ENCODE measurements around the gene RCSD1. TPM values are rescaled to one million over a fixed set of nuclear protein-coding genes. Genes with fewer than 3 reads are reported as not detected.
A peak's percentile ranks its signal among the peaks of the same experiment; 100 is the strongest.

The RCSD1 gene
- total RNA-seq, 2 donors from 2014 or later, result 11.1 to 11.9 TPM

DNA sequence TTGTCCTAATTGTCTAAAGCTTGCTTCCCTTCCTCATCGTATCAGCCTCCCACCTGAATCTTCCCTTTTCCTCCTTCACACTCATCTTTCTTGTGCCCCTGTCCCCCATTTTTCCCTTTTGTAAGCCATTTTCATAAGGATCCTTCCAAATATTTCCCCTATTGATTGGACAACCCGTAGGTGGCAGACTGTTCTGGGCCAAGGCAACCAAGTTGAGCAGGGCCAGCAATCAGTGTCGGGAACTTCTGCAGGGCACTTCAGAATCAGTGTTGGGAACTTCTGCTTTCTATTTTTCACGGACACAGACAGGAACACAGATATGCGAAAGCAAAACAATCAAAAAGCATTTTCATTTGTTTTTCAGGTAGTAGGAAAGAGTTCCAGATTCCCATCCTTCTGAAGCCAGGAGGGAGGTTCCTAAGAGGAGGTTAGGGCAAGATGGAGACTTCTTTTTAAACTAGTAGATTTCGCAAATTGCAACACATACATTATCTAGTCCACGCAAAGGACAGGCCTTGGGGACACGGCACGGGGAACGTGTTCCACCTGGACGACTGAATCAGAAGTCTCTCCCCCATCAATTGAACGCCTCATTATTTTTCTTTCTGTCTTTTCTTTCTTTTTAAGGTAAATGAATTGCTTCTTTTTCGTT lies 91.1 kb downstream of the RCSD1 start:
- peak overlapping the region; percentile 94 for H3K4me3 ChIP-seq
- no peaks in the 10 kb centered on the region for H3K9me3 ChIP-seq
- DNase-seq (ENCODE audit: low spot score), result no peak
- ATAC-seq (ENCODE audit: insufficient number of reproducible peaks, low FRiP score, low read depth), result no peak
- no peaks in the 10 kb centered on the region for H3K36me3 ChIP-seq
- TF ChIP-seq, protein P1, sequence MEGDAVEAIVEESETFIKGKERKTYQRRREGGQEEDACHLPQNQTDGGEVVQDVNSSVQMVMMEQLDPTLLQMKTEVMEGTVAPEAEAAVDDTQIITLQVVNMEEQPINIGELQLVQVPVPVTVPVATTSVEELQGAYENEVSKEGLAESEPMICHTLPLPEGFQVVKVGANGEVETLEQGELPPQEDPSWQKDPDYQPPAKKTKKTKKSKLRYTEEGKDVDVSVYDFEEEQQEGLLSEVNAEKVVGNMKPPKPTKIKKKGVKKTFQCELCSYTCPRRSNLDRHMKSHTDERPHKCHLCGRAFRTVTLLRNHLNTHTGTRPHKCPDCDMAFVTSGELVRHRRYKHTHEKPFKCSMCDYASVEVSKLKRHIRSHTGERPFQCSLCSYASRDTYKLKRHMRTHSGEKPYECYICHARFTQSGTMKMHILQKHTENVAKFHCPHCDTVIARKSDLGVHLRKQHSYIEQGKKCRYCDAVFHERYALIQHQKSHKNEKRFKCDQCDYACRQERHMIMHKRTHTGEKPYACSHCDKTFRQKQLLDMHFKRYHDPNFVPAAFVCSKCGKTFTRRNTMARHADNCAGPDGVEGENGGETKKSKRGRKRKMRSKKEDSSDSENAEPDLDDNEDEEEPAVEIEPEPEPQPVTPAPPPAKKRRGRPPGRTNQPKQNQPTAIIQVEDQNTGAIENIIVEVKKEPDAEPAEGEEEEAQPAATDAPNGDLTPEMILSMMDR (IDR thresholded peaks at IDR 0.05), result no peak
- peak overlapping the region; percentile 90 to 91 for H3K27ac ChIP-seq
- H3K27me3 ChIP-seq (replicated peaks; ENCODE audit: insufficient read depth), result no peaks in the 10 kb centered on the region
- peaks cover 16 to 37% of the 10 kb centered on the region in 2 donors for H3K4me1 ChIP-seq (ENCODE audit: control insufficient read depth in 1 of 2, low read depth in 2 of 2)

DNA sequence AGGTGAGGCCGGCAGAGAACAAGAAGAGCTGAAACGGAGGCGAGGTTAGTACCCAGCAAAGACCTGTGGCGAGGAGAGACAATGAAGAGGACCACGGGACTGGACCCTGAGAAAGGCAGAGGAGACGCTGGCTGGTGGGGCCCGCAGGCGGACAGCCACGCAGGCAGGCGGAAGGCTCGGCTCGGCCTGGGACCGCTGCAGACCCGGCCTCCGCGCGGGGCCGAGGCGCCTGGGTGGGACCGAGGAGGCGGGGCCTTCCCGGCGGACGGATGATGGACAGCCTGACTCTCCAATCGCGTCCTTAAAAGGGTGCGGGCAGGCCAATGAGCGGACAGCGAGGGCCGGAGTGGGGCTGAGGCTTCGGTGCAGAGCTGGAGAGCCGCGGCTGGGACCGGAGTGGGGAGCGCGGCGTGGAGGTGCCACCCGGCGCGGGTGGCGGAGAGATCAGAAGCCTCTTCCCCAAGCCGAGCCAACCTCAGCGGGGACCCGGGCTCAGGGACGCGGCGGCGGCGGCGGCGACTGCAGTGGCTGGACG lies 91.7 kb downstream of the RCSD1 start, which contains the start of gene MPZL1:
Gene MPZL1 (plus strand): TSS at position 366 of the 535 bp plus-strand sequence. CDS start 170 bp downstream, outside the sequence.
- ATAC-seq (ENCODE audit: insufficient number of reproducible peaks, low FRiP score, low read depth) (peak; percentile 91), DNase-seq (ENCODE audit: low spot score) (peak; percentile 83)
- Histone ChIP-seq H3K9me3 (no peaks in the 10 kb centered on the region), H3K36me3 (no peaks in the 10 kb centered on the region), H3K4me1 (ENCODE audit: control insufficient read depth in 1 of 2, low read depth in 2 of 2) (peaks cover 22 to 41% of the 10 kb centered on the region in 2 donors), H3K4me3 (peak within 1 kb of the TSS; percentile 94), H3K27ac (peak within 1 kb of the TSS; percentile 90 to 91), H3K27me3 (replicated peaks; ENCODE audit: insufficient read depth) (no peaks in the 10 kb centered on the region)
- TF ChIP-seq, protein P1 (IDR thresholded peaks at IDR 0.05), result no peak

DNA sequence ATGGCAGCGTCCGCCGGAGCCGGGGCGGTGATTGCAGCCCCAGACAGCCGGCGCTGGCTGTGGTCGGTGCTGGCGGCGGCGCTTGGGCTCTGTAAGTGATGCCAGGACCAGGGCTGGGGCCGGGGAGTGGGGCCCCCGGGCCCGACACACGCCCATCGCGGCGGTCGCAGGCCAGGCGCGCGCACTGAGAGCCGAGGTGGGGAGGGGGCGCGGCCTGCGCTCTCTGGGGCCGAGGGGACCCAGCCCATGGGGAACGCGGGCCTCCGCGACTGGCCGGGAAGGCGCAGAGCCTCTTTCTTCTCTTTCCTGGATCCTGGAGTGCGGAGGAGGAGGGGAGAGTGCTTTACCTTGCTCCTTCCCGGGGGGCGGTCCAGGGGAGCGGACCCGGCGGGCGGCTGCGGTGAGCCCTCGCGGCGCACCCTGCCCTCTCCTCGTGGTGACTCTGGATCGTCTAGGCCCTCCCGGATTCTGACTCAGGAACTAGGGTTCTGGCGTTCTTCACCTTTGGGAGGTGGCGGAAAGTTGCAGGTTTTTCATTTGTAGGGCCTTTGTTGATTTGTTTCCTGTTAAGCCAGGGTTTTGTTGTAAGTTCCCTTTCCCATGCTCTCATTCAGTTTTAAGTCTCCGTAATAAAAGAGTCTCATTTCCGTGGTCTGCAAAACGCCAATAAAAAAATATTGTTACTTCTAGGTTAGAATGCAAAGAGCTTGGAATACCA lies 92.3 kb downstream of the RCSD1 start:
- no peaks in the 10 kb centered on the region for H3K9me3 ChIP-seq
- no peaks in the 10 kb centered on the region for H3K27me3 ChIP-seq (replicated peaks; ENCODE audit: insufficient read depth)
- TF ChIP-seq, protein P1 (IDR thresholded peaks at IDR 0.05), result no peak
- peak overlapping the region; percentile 94 for H3K4me3 ChIP-seq
- H3K36me3 ChIP-seq, result no peaks in the 10 kb centered on the region
- H3K4me1 ChIP-seq (ENCODE audit: control insufficient read depth in 1 of 2, low read depth in 2 of 2), result peaks cover 22 to 41% of the 10 kb centered on the region in 2 donors
- peak overlapping the region; percentile 90 to 91 for H3K27ac ChIP-seq
- ATAC-seq (ENCODE audit: insufficient number of reproducible peaks, low FRiP score, low read depth) (peak; percentile 30), DNase-seq (ENCODE audit: low spot score) (no peak)

DNA sequence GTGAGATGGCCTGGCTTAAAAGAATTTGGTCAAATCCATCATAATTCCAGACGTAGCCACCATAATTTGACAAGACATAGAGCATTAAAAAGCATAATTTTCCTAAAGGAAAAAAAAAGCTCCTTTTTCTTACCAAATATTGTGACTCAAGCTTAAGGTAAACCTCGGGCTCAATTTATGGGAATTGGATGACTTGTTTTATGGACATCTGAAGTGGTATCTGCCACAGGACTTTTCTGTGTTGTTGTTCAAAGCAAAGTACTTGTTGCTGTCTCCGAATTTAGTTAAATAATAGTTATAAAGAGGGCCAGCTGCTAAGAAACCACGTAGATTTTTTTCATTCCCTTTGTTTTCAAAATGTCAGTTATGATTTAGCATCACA lies 92.8 kb downstream of the RCSD1 start:
- TF ChIP-seq, protein P1 (IDR thresholded peaks at IDR 0.05), result no peak
- DNase-seq (ENCODE audit: low spot score) (no peak), ATAC-seq (ENCODE audit: insufficient number of reproducible peaks, low FRiP score, low read depth) (no peak)
- Histone ChIP-seq H3K4me1 (ENCODE audit: control insufficient read depth in 1 of 2, low read depth in 2 of 2) (peaks cover 22 to 43% of the 10 kb centered on the region in 2 donors), H3K4me3 (peak overlapping the region; percentile 94), H3K36me3 (no peaks in the 10 kb centered on the region), H3K9me3 (no peaks in the 10 kb centered on the region), H3K27ac (peak overlapping the region; percentile 90 to 91), H3K27me3 (replicated peaks; ENCODE audit: insufficient read depth) (no peaks in the 10 kb centered on the region)

- no peaks in the 10 kb centered on the region for H3K9me3 ChIP-seq
- TF ChIP-seq, protein P1 (IDR thresholded peaks at IDR 0.05), result no peak
- peak overlapping the region; percentile 94 for H3K4me3 ChIP-seq
- H3K36me3 ChIP-seq, result no peaks in the 10 kb centered on the region
- no peaks in the 10 kb centered on the region for H3K27me3 ChIP-seq (replicated peaks; ENCODE audit: insufficient read depth)
- peaks cover 22 to 51% of the 10 kb centered on the region in 2 donors for H3K4me1 ChIP-seq (ENCODE audit: control insufficient read depth in 1 of 2, low read depth in 2 of 2)
- DNase-seq (ENCODE audit: low spot score) (no peak), ATAC-seq (ENCODE audit: insufficient number of reproducible peaks, low FRiP score, low read depth) (no peak)
- no peak overlapping the region for H3K27ac ChIP-seq
Observed at GRCh38 chr1:167723707-167724323, 93.8 kb downstream of the RCSD1 start.
